GM18951 (cell line): ENCODE measurements around the gene KCNQ1.
A peak's percentile ranks its signal among the peaks of the same experiment; 100 is the strongest.

Experiments used
- POLR2A ChIP-seq: IDR thresholded peaks from 4 replicates; pipeline ENCODE4 v1.6.1; 2011; ENCODE audit warnings: mild to moderate bottlenecking; ENCODE audit not compliant: insufficient read length, insufficient read depth; ENCODE audit errors: extremely low read depth
- in situ Hi-C: fragments of 300-500 bp; cut with MboI; formaldehyde crosslinking; loops from one replicate; pipeline ENCODE4 v1.12.0; 2022; ENCODE audit warnings: low sequenced_read_pairs, mixed read lengths, inconsistent platforms; ENCODE audit not compliant: unreplicated experiment

KCNQ1 gene

DNA sequence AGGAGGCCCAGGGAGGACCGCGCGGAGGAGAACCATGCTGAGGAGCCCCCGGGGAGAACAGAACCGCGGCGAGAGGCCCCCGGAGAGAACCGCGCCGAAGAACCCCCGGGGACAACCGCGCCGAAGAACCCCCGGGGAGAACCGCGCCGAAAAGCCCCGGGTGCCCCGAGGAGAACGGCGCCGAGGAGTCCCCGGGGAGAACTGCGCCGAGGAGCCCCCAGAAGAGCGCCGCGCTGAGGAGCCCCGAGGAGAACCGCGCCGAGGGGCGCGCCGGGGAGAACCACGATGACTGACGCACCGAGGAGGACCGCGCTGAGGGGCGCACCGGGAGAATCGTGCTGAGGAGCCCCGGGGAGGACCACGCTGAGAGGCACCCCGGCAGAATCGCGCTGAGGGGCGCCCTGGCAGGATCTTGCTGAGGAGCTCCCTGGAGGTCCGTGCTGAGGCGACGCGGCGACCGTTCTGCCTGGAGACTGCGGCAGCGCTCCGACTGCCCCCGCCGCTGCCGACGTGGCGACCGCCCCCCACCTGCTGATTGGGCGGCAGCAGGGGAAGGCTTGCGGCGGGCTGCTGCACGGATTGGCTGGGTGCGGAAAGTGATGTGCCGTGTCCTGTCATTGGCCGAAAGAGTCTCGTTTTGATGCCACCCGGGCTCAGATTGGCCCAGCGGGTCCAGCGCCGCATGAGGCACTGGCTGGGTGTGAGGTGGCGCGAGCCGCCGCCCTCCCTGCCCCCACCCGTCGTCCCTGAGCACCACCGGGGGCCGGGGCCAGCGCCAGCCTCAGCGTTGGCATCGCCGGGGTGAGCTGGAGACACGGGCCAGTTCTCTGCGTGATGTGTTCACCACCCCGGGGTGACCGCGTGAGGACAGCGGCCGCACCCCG, 255.0 kb downstream of the KCNQ1 start, which contains the start of gene KCNQ1OT1:
Gene KCNQ1OT1 (minus strand): TSS at position 464 of the 884 bp plus-strand sequence.
- in situ Hi-C loops: no loop called here
- TF ChIP-seq POLR2A: peak; percentile 98

DNA sequence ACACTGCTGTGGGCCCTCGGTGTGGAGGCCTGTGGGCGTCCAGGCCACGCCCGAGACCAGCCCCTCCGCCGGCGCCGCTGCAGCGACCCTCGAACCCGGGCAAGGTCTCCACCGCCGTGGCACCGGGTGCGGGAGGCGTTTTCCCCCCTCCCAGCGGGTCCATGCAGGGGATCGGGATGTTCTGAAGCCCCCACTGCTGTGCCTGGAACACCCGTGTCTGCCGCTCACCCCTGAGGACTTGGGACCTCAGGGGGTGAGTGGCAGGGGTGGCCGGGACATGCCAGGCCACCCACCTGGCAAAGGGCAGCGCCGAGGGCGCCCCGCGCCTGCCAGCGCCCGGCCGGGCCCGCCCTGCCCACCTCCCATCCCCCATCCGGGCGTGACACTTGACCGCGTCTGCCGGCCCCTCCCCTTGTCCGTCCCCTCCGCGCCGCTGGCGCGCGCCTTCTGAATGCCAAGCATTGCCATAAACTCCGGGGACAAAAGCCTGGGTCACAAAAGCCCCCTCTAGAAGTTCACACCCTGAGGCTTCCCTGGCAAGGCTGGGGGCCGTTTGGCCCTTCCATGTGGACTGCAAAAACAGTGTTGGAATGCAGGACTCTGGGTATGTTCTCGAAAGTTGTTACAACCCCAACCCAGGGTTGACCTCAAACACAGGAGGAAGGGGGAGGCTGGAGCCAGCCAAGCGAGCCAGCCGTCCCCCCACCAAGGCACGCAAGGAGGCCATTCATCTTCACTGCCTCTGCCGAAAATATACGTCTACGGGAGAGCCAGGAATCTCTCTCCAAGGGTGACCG, 255.8 kb downstream of the KCNQ1 start:
- in situ Hi-C loops: no loop called here
- peak; percentile 51 for TF ChIP-seq POLR2A

DNA sequence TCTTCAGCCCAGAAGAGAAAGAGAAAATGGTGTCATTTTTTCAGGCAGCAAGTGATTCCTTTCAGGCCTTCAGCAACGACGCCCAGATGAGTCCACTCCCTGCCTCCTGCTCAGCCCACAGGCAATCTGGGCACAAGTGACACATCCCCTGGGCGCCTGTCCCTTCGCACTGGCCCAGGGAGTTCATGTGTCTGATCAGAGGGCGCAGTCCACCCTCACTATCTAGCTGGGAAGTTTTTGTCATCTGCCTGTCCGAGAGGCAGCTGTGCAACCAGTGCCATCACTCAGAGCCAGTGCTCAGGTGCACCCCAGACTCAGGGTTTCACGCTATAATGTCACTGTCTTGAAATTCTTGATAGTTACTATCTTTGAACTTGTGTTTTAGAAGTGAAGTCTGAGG, 256.4 kb downstream of the KCNQ1 start:
- TF ChIP-seq POLR2A: no peak
- in situ Hi-C loops: no loop called here

DNA sequence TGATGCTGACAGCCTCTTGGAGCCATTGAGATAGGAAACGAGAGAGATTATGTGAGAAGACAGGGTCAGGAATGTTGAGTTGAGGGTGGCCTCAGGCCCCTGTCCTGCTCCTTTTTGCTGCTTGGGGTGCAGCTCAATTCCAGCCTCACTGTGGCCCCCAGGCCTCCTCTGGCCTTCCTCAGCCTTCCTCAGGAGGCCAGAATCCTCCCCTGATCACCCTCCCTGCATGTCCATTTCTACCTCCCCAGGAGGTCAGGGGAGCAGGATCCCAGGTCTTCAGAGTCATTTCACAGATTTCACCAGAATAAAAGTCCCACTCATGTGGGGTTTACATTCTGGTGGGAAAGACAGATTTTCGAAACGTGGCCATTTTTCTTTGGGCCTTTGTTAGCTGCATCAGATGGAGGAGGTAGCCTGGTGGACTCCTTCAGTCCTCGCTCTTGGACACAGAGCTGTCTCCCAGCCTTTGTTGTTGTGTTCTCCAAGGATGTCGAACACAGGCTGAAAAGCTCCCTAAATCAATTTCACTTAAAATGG, 257.2 kb downstream of the KCNQ1 start:
- in situ Hi-C loops: no loop called here
- TF ChIP-seq POLR2A: no peak

GRCh38 chr11:2702771-2703362, 258.1 kb downstream of the KCNQ1 start:
- in situ Hi-C loops: no loop called here
- TF ChIP-seq POLR2A: no peak

GRCh38 chr11:2703363-2704141, 258.7 kb downstream of the KCNQ1 start:
- no peak for TF ChIP-seq POLR2A
- in situ Hi-C loops: no loop called here

GRCh38 chr11:2704356-2704755, 259.5 kb downstream of the KCNQ1 start:
- TF ChIP-seq POLR2A: no peak
- in situ Hi-C loops: no loop called here

- TF ChIP-seq POLR2A: no peak
- in situ Hi-C loops: no loop called here
These were observed 260.2 kb downstream of the KCNQ1 start for GRCh38 chr11:2704896-2705606.

GRCh38 chr11:2706321-2706720, 261.5 kb downstream of the KCNQ1 start:
- in situ Hi-C loops: no loop called here
- no peak for TF ChIP-seq POLR2A

- in situ Hi-C loops: no loop called here
- TF ChIP-seq POLR2A: no peak
These were observed 262.9 kb downstream of the KCNQ1 start for GRCh38 chr11:2707736-2708135.

DNA sequence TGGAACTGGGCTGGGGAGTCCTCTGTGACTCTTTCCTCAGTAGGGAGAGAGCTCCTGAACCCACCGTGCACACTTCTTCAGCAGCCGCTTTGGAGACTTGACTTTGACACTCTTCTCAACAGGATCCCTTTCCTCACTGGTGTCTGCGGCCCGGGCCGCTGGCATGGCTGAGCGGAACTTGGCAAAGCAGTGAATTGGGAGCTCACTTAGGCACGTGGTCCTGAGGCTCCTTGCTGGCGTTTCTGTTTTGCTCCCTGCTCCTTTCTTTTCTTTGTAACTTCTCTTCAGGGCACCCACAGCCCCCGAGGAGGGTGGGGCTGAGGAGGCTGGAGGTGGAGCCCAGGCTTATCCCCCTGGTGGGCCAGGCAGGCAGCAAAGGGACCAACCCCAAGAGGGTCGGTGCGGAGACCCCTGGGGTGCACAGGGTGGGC, 263.4 kb downstream of the KCNQ1 start:
- no peak for TF ChIP-seq POLR2A
- in situ Hi-C loops: no loop called here
